ENCODE data around the gene FCHO2.
A peak's percentile ranks its signal among the peaks of the same experiment; 100 is the strongest.
"Not testable (repeated sequence)": the region's sequence is repeated elsewhere in the genome, so short reads cannot be mapped to it uniquely, and the experiment has no call there.

The FCHO2 gene

DNA sequence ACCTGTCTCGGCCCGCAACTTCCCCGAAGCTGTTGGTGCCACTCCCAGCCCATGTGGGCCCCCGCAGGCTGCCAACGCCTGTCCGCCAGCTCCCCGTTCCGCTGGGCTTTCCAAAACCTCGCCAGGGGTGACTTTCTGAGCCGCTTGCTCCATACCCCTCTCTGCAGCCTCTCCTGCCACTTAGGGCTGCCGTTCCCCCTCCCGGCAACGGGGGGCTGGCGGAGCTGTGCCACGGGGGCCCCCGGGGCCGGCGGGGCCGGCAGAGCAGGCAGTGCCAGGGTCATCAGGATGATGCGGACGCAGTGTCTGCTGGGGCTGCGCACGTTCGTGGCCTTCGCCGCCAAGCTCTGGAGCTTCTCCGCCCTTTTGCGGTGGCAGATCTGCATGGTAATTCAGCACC lies 40.8 kb downstream of the FCHO2 start:
- no peak for DNase-seq (ENCODE audit: low read depth)
- no peak overlapping the region for H3K4me3 ChIP-seq (ENCODE audit: low read length)
- TF ChIP-seq, protein P1, sequence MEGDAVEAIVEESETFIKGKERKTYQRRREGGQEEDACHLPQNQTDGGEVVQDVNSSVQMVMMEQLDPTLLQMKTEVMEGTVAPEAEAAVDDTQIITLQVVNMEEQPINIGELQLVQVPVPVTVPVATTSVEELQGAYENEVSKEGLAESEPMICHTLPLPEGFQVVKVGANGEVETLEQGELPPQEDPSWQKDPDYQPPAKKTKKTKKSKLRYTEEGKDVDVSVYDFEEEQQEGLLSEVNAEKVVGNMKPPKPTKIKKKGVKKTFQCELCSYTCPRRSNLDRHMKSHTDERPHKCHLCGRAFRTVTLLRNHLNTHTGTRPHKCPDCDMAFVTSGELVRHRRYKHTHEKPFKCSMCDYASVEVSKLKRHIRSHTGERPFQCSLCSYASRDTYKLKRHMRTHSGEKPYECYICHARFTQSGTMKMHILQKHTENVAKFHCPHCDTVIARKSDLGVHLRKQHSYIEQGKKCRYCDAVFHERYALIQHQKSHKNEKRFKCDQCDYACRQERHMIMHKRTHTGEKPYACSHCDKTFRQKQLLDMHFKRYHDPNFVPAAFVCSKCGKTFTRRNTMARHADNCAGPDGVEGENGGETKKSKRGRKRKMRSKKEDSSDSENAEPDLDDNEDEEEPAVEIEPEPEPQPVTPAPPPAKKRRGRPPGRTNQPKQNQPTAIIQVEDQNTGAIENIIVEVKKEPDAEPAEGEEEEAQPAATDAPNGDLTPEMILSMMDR (conservative IDR thresholded peaks at IDR 0.05; ENCODE audit: low read length), result no peak

DNA sequence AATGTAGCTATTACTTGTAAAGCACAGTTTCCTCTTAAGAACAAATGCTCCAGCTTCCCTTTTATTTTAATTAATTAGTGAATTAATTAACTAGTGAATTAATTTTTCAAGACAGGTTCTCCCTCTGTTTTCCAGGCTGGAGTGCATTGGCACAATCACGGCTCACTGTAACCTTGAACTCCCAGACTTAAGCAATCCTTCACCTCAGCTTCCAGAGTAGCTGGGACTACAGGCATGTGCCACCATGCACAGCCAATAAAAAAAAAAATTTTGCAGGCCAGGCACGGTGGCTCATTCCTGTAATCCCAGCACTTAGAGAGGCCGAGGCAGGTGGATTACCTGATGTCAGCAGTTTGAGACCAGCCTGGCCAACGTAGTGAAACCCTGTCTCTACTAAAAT lies 44.1 kb downstream of the FCHO2 start:
- H3K4me3 ChIP-seq (ENCODE audit: low read length), result no peak overlapping the region
- TF ChIP-seq, protein P1 (conservative IDR thresholded peaks at IDR 0.05; ENCODE audit: low read length), result no peak
- no peak for DNase-seq (ENCODE audit: low read depth)

DNA sequence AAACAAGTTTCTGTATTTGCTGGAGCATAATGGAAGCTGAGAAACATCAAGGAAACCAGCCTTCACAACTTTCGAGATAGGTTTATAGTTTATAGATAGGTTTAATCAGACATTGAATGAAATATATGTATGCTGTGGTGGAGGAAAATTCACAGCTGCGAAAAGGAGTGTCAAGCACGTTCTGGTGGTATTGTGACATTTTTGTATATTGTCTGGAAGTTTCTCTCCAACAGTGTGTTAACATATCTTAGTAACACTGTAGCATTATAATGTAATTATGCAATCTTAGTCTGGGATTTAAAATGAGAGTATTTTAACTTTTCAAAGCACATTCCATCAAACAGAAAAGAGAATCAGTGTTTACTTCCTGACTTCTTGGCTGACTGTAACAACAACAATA lies 50.0 kb downstream of the FCHO2 start:
- no peak overlapping the region for H3K4me3 ChIP-seq (ENCODE audit: low read length)
- TF ChIP-seq, protein P1 (conservative IDR thresholded peaks at IDR 0.05; ENCODE audit: low read length), result no peak
- DNase-seq (ENCODE audit: low read depth), result peak; percentile 9

DNA sequence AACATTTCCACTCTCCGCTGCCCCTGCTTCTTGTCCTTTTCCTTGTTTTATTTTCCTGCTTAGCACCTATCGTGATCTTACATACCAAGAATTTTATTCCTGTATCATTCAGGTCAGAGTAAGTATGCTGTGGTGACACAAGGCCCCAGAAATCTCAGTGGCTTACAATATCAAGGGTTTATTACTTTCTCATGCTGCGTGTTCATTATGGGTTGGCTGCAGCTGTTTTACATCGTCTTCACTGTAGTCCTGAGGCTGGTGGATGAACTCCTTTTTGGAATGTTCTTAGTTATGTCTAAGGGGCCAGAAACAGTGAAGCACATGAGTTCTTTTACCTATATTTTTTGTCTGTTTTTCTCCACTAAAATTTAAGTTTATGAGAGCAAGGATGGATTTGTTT lies 51.2 kb downstream of the FCHO2 start:
- DNase-seq (ENCODE audit: low read depth), result peak; percentile 6
- TF ChIP-seq, protein P1 (conservative IDR thresholded peaks at IDR 0.05; ENCODE audit: low read length), result no peak
- H3K4me3 ChIP-seq (ENCODE audit: low read length), result no peak overlapping the region

DNA sequence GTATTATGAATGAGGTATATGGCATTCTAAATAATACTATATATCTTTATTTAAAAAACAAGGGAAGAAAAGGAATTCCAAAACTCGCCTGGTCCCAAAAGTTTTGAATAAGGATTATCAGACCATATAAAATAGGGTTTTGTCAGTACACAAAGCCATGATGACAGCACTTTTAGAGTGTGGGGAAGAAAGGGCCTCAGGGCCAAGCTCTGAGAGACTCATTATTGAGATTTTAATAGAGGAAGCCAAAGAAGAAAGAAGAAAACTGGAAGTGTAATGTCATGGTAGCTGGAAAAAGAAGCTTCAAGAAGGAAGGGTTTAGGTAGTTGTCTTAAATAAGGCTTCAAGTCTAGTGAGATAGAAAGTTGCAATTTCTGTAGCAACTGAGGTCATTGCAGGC lies 53.0 kb downstream of the FCHO2 start:
- no peak overlapping the region for H3K4me3 ChIP-seq (ENCODE audit: low read length)
- TF ChIP-seq, protein P1 (conservative IDR thresholded peaks at IDR 0.05; ENCODE audit: low read length), result no peak
- no peak for DNase-seq (ENCODE audit: low read depth)

DNA sequence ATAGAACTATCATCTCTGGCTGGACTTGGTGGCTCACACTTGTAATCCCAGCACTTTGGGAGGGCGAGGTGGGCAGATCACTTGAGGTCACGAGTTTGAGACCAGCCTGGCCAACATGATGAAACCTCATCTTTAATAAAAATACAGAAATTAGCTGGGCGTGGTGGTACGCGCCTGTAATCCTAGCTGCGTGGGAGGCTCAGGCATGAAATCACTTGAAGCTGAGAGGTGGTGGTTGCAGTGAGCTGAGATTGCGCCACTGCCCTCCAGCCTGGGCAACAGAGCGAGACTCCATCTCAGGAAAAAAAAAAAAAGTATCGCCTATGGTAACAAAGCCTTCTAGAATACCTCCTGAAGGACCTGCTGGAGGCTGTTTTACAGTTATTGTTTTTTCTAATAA lies 55.8 kb downstream of the FCHO2 start:
- not testable (repeated sequence) for H3K4me3 ChIP-seq (ENCODE audit: low read length); DNase-seq (ENCODE audit: low read depth)

DNA sequence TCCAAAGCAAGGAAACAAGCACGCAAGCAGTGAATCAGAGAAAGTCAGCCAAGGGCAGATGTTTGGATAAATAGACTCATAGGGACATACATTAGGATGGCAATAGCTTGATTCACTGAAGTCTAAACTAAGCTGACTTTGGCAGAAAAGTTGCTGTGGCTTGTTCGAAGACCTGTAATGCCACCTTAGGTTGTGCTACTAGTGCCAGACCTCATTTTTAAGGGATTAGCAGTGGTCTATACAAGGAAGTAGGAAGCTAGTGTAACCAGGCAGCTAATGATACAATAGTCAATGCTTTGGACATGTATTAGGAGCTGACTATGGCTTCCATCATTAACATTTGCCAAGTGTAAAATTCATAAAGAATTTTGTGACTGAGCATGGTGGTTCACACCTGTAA lies 63.1 kb downstream of the FCHO2 start:
- no peak for DNase-seq (ENCODE audit: low read depth)
- TF ChIP-seq, protein P1 (conservative IDR thresholded peaks at IDR 0.05; ENCODE audit: low read length), result no peak
- no peak overlapping the region for H3K4me3 ChIP-seq (ENCODE audit: low read length)

DNA sequence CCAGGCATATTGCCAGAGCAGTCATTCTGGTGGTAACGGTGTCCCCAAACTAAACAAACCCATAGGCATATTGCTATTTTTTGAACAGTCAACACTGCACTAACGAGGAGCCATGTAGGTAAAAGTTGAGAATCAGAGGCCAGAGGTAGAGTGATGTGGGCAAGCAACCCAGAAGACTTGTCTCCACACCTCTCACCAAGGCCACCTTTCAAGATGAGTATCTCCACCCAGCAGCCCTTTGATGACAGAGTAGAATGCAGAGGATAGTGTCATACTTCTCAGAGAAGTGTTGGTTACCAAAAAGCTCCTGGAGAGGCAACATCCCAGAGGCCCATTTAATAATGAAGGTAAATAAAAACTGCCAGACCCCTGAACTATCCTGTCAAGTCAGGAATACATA lies 63.9 kb downstream of the FCHO2 start:
- DNase-seq (ENCODE audit: low read depth), result no peak
- TF ChIP-seq, protein P1 (conservative IDR thresholded peaks at IDR 0.05; ENCODE audit: low read length), result no peak
- H3K4me3 ChIP-seq (ENCODE audit: low read length), result no peak overlapping the region

All from AG10803 (cell line).